ENCODE data around the gene PNMA6E.

DNA sequence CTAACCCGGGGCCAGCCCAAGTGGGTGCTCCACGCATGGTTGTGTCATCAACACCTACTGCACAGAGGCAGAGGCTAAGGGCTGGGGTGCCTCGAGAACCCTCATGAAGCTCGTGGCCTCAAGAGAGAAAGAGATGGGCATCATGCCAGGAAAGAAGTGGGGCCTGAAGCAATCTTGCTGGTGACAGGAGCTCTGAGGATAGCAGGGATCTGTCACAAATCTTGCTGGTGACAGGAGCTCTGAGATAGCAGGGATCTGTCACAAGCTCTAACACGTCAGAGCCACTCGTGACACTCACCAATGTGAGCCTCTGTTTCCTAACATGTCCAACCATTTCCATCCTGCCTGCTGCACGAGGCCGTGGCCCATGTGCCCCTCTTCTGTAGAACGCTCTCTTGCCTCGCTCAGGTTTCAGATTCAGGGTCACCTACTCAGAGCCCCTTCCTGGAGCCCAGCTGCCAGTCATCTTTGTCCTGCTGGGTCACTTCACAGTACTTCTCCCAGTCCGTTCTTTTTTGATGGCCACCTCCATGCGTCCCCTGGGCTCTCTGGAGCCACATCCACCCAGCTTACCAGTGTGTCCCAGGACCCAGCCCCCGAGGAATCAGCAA, 21.1 kb downstream of the PNMA6E start:
- TF ChIP-seq ZNF274 (IDR thresholded peaks at IDR 0.05; ENCODE audit: low read depth, low read length) (no peak), YY1 (IDR thresholded peaks at IDR 0.05; ENCODE audit: insufficient read depth, insufficient read length) (no peak)
